A549 (cell line): ENCODE results near the gene ETV3L. TPM values are rescaled to one million over a fixed set of nuclear protein-coding genes. Genes with fewer than 3 reads are reported as not detected.

Experiments used
- ATAC-seq, 2 experiments: fragments of 200-7000 bp in 1 of 2; fragments of >200 bp in 1 of 2; cut with Nextera tagmentation in 1 of 2; cut with Tn5 transposase in 1 of 2; 3 replicates each; pipeline versions ENCODE4 v1.8.0 to v1.9.1; 2018 to 2020; ENCODE audit warnings: mild to moderate bottlenecking in 1 of 2, moderate library complexity in 1 of 2
- CTCF ChIA-PET: fragments of 300-600 bp; sonication (Branson Sonifier 250); formaldehyde crosslinking; extraction: SDS; loops from one replicate; lab custom pipeline; 2021; ENCODE audit warnings: antibody characterized with exemption, inconsistent platforms; lab: Yijun Ruan, JAX
- POLR2A ChIA-PET: fragments of 350-600 bp; formaldehyde crosslinking; extraction: SDS; loops from one replicate; lab custom pipeline; 2021; ENCODE audit warnings: antibody characterized with exemption, inconsistent platforms; lab: Yijun Ruan, JAX
- DNase-seq, 2 experiments: peaks; one replicate each; pipeline versions ENCODE4 v3.0.0 to v3.0.0-alpha.2; 2011 to 2016; ENCODE audit warnings: low read depth in 1 of 2, low spot score in 1 of 2
- FAIRE-seq: peaks from 2 replicates; lab custom pipeline; 2011; peaks lifted over from hg19 to GRCh38; lab: Jason Lieb, UNC
- H3K27ac ChIP-seq, 2 experiments: fragments of >200 bp; sonication (Bioruptor Twin); formaldehyde crosslinking; 3 replicates each; pipeline ENCODE4 v1.5.1; 2016 to 2017
- H3K4me1 ChIP-seq: fragments of >200 bp; sonication (Bioruptor Twin); formaldehyde crosslinking; 3 replicates; pipeline ENCODE4 v1.6.1; 2016
- H3K4me2 ChIP-seq: fragments of >200 bp; sonication (Bioruptor Twin); formaldehyde crosslinking; 3 replicates; pipeline ENCODE4 v1.6.1; 2016
- H3K4me3 ChIP-seq: fragments of >200 bp; sonication (Bioruptor Twin); formaldehyde crosslinking; 3 replicates; pipeline ENCODE4 v1.5.1; 2016
- H3K9me3 ChIP-seq: fragments of >200 bp; sonication (Bioruptor Twin); formaldehyde crosslinking; 3 replicates; pipeline ENCODE4 v1.6.1; 2016
- BHLHE40 ChIP-seq: IDR thresholded peaks from 2 replicates; pipeline ENCODE4 v1.6.1; 2012; ENCODE audit warnings: low read depth, low read length, inconsistent platforms
- CBX8 ChIP-seq: fragments of 200-600 bp; sonication (generic); IDR thresholded peaks from 2 replicates; pipeline ENCODE4 v1.6.1; 2016
- EHMT2 ChIP-seq: fragments of 200-600 bp; sonication (generic); IDR thresholded peaks from 2 replicates; pipeline ENCODE4 v1.6.1; 2016; ENCODE audit warnings: antibody characterized with exemption, low read depth, mild to moderate bottlenecking, moderate library complexity
- ELK1 ChIP-seq: fragments of 150-350 bp; IDR thresholded peaks from 2 replicates; pipeline ENCODE4 v1.6.1; 2014; ENCODE audit warnings: low read depth, mild to moderate bottlenecking, low read length
- FOXS1 ChIP-seq: fragments of 250-450 bp; sonication (Bioruptor Pico); IDR thresholded peaks from 2 replicates; pipeline ENCODE4 v1.5.0; 2020; ENCODE audit warnings: mild to moderate bottlenecking, moderate library complexity
- HMGXB4 ChIP-seq: fragments of 250-450 bp; sonication (Bioruptor Pico); IDR thresholded peaks from 2 replicates; pipeline ENCODE4 v1.5.0; 2021; ENCODE audit warnings: mild to moderate bottlenecking, moderate library complexity, borderline replicate concordance
- HOXB5 ChIP-seq: fragments of 250-450 bp; sonication (Bioruptor Pico); IDR thresholded peaks from 2 replicates; pipeline ENCODE4 v1.5.0; 2020; ENCODE audit warnings: mild to moderate bottlenecking, moderate library complexity
- KDM5A ChIP-seq: fragments of 200-600 bp; sonication (generic); IDR thresholded peaks from 2 replicates; pipeline ENCODE4 v1.6.1; 2016; ENCODE audit warnings: antibody characterized with exemption, mild to moderate bottlenecking
- MAFK ChIP-seq: fragments of 450-650 bp; IDR thresholded peaks from 2 replicates; pipeline ENCODE4 v1.6.1; 2014; ENCODE audit not compliant: partially characterized antibody
- NPAS2 ChIP-seq: fragments of 250-450 bp; sonication (Bioruptor Pico); IDR thresholded peaks from 2 replicates; pipeline ENCODE4 v1.8.0; 2022; ENCODE audit warnings: mild to moderate bottlenecking, moderate library complexity, borderline replicate concordance
- PHF8 ChIP-seq: fragments of 200-600 bp; sonication (generic); IDR thresholded peaks from 2 replicates; pipeline ENCODE4 v1.6.1; 2016; ENCODE audit warnings: low read depth, mild to moderate bottlenecking, antibody characterized with exemption, moderate library complexity, borderline replicate concordance
- RAD21 ChIP-seq, 2 experiments: fragments of >200 bp in 1 of 2; sonication (Bioruptor Twin) in 1 of 2; formaldehyde crosslinking in 1 of 2; IDR thresholded peaks in 1 of 2; conservative IDR thresholded peaks in 1 of 2; 2 replicates in 1 of 2; 3 replicates in 1 of 2; pipeline ENCODE4 v1.6.1; 2012 to 2018; ENCODE audit warnings: inconsistent platforms in 1 of 2
- RARB ChIP-seq: fragments of 250-450 bp; sonication (Bioruptor Pico); IDR thresholded peaks from 2 replicates; pipeline ENCODE4 v1.8.0; 2021; ENCODE audit warnings: mild to moderate bottlenecking, moderate library complexity
- RFX5 ChIP-seq: fragments of 450-650 bp; IDR thresholded peaks from 2 replicates; pipeline ENCODE4 v1.7.1; 2014; ENCODE audit warnings: antibody characterized with exemption, mild to moderate bottlenecking, moderate library complexity
- SMC3 ChIP-seq: fragments of >200 bp; sonication (Bioruptor Twin); formaldehyde crosslinking; IDR thresholded peaks from 3 replicates; pipeline ENCODE4 v1.6.1; 2018; ENCODE audit warnings: inconsistent platforms
- TP53 ChIP-seq: fragments of 250-450 bp; sonication (Bioruptor Pico); IDR thresholded peaks from 2 replicates; pipeline ENCODE4 v1.5.0; 2021; ENCODE audit warnings: mild to moderate bottlenecking, moderate library complexity
- ZFP36 ChIP-seq: fragments of 450-650 bp; IDR thresholded peaks from 2 replicates; pipeline ENCODE4 v1.6.1; 2014; ENCODE audit warnings: borderline replicate concordance; ENCODE audit not compliant: partially characterized antibody
- WGBS: methylation state at CpG from one replicate; pipeline ENCODE4 v1.1.6; 2017; ENCODE audit errors: missing lambda C conversion rate; 5-methylcytosine and 5-hydroxymethylcytosine counted together
- polyA plus RNA-seq, 4 experiments: library from polyadenylated mRNA; depleted of rRNA in 3 of 4; stranded (reverse); fragments of >200 nt; fragmentation: RNase III in 1 of 4; extraction: RNeasy Plus Mini Kit Qiagen cat#74134 plus additional on column Dnase treatment in 1 of 4; gene quantifications; 2 replicates in 3 of 4; 3 replicates in 1 of 4; pipeline ENCODE4 v1.2.3, GENCODE V29; 2011 to 2017

The ETV3L gene
- polyA plus RNA-seq, 2 of the 4 experiments (the other 2 are of a cell fraction), result not detected

- no peak for ATAC-seq
- Histone ChIP-seq H3K4me1 (peaks cover 34% of the 10 kb centered on the region), H3K4me2 (peak overlapping the region; percentile 97), H3K9me3 (no peaks in the 10 kb centered on the region), H3K27ac (peak overlapping the region; percentile 87 to 94; a peak in 5 of 6 replicates), H3K4me3 (peak overlapping the region; percentile 57)
- CTCF ChIA-PET, result interaction anchor here (1.2 to 1.6 kb wide), 2 partner anchors 30 to 116 kb away, joined by 3 to 6 read pairs; no protein-coding TSS in a partner anchor
- DNase-seq, result no peak
- WGBS, result 64% methylated on average over 6 of the region's 6 CpGs
- no peak for FAIRE-seq
- POLR2A ChIA-PET, result no interaction called here
- TF ChIP-seq ELK1 (no peak), FOXS1 (CRISPR knock-in tag) (no peak), PHF8 (no peak), ZFP36 (no peak), TP53 (no peak)
- TF ChIP-seq, all 56 proteins: peak for 0
Observed at GRCh38 chr1:157044326-157044725, 55.3 kb downstream of the ETV3L start.

GRCh38 chr1:157043685-157044084 is 55.9 kb downstream of the ETV3L start:
- WGBS, result 100% methylated on average over 2 of the region's 2 CpGs
- peaks cover 34% of the 10 kb centered on the region for H3K4me1 ChIP-seq
- FAIRE-seq (no peak), DNase-seq (no peak), ATAC-seq (no peak)
- no peaks in the 10 kb centered on the region for H3K9me3 ChIP-seq
- TF ChIP-seq CBX8 (no peak), RARB (CRISPR knock-in tag) (no peak), NPAS2 (no peak)
- ChIA-PET CTCF (interaction anchor here (1.2 to 1.6 kb wide), 2 partner anchors 30 to 116 kb away, joined by 3 to 6 read pairs; no protein-coding TSS in a partner anchor), POLR2A (no interaction called here)
- H3K4me3 ChIP-seq, result peak overlapping the region; percentile 57
- peak overlapping the region; percentile 97 for H3K4me2 ChIP-seq
- peak overlapping the region in 1 of 2 experiments; percentile 94; a peak in 2 of 6 replicates for H3K27ac ChIP-seq

GRCh38 chr1:157042846-157043245 is 56.8 kb downstream of the ETV3L start:
- Histone ChIP-seq H3K4me3 (no peak overlapping the region), H3K4me1 (peaks cover 34% of the 10 kb centered on the region), H3K9me3 (no peaks in the 10 kb centered on the region), H3K27ac (no peak overlapping the region), H3K4me2 (peak overlapping the region; percentile 97)
- no peak for TF ChIP-seq HMGXB4
- TF ChIP-seq ELK1, result no peak
- no peak for TF ChIP-seq KDM5A
- no peak for TF ChIP-seq BHLHE40
- TF ChIP-seq RAD21 (conservative IDR thresholded peaks at IDR 0.05 in 1 of 2, IDR thresholded peaks at IDR 0.05 in 1 of 2), result no peak
- TF ChIP-seq SMC3, result no peak
- no peak for TF ChIP-seq TP53
- no peak for TF ChIP-seq RFX5
- no peak for TF ChIP-seq HOXB5 (CRISPR knock-in tag)
- no peak for TF ChIP-seq FOXS1 (CRISPR knock-in tag)
- TF ChIP-seq EHMT2, result no peak
- TF ChIP-seq MAFK, result no peak
- FAIRE-seq (no peak), ATAC-seq (no peak), DNase-seq (no peak)
- POLR2A ChIA-PET, result no interaction called here
- WGBS, result 88% methylated on average over 2 of the region's 2 CpGs
- CTCF ChIA-PET, result interaction anchor here (1.6 kb wide), 1 partner anchor 31 kb away, joined by 6 read pairs; no protein-coding TSS in a partner anchor

Other genes with a start within 250 kb of the ETV3L start
- not detected in 2 replicates for gene INSRR, start 240.7 kb downstream of the ETV3L start, polyA plus RNA-seq (2011; rRNA removed)
- gene INSRR, start 240.7 kb downstream of the ETV3L start, polyA plus RNA-seq (2017; fragmentation: RNase III; extraction: RNeasy Plus Mini Kit Qiagen cat#74134 plus additional on column Dnase treatment), result not detected in 3 replicates
- 0.05 and 0.07 TPM in 2 replicates for gene NTRK1, start 238.9 kb downstream of the ETV3L start, polyA plus RNA-seq (2011; rRNA removed)
- 0.08 to 0.18 TPM (median 0.10 TPM) in 3 replicates for gene NTRK1, start 238.9 kb downstream of the ETV3L start, polyA plus RNA-seq (2017; fragmentation: RNase III; extraction: RNeasy Plus Mini Kit Qiagen cat#74134 plus additional on column Dnase treatment)
- gene PEAR1, start 206.1 kb downstream of the ETV3L start, polyA plus RNA-seq (2011; rRNA removed), result 1.7 and 2.9 TPM in 2 replicates
- gene PEAR1, start 206.1 kb downstream of the ETV3L start, polyA plus RNA-seq (2017; fragmentation: RNase III; extraction: RNeasy Plus Mini Kit Qiagen cat#74134 plus additional on column Dnase treatment), result 5.0 to 7.5 TPM (median 6.3 TPM) in 3 replicates
- gene LRRC71, start 179.2 kb downstream of the ETV3L start, polyA plus RNA-seq (2011; rRNA removed), result 0.15 TPM in 1 of 2 replicates, not detected in the other
- 0.10 to 0.33 TPM (median 0.14 TPM) in 3 replicates for gene LRRC71, start 179.2 kb downstream of the ETV3L start, polyA plus RNA-seq (2017; fragmentation: RNase III; extraction: RNeasy Plus Mini Kit Qiagen cat#74134 plus additional on column Dnase treatment)
- gene ARHGEF11, start 54.1 kb downstream of the ETV3L start, polyA plus RNA-seq (2011; rRNA removed), result 17.1 and 21.3 TPM in 2 replicates
- 13.7 to 15.7 TPM (median 14.9 TPM) in 3 replicates for gene ARHGEF11, start 54.1 kb downstream of the ETV3L start, polyA plus RNA-seq (2017; fragmentation: RNase III; extraction: RNeasy Plus Mini Kit Qiagen cat#74134 plus additional on column Dnase treatment)
- gene ETV3, start 38.6 kb upstream of the ETV3L start, polyA plus RNA-seq (2011; rRNA removed), result 12.3 and 14.5 TPM in 2 replicates
- 10.2 to 11.1 TPM (median 11.1 TPM) in 3 replicates for gene ETV3, start 38.6 kb upstream of the ETV3L start, polyA plus RNA-seq (2017; fragmentation: RNase III; extraction: RNeasy Plus Mini Kit Qiagen cat#74134 plus additional on column Dnase treatment)